HG03025 (cell line): ENCODE measurements around the gene ME2.
"Not testable (repeated sequence)": the region's sequence is repeated elsewhere in the genome, so short reads cannot be mapped to it uniquely, and the experiment has no call there.

ENCODE experiments used
- ATAC-seq: cut with Tn5 transposase; IDR thresholded peaks from one replicate; pipeline ENCODE4 v1.9.1; 2021; ENCODE audit warnings: mild to moderate bottlenecking, moderate library complexity; ENCODE audit not compliant: unreplicated experiment, low FRiP score

The ME2 gene

DNA sequence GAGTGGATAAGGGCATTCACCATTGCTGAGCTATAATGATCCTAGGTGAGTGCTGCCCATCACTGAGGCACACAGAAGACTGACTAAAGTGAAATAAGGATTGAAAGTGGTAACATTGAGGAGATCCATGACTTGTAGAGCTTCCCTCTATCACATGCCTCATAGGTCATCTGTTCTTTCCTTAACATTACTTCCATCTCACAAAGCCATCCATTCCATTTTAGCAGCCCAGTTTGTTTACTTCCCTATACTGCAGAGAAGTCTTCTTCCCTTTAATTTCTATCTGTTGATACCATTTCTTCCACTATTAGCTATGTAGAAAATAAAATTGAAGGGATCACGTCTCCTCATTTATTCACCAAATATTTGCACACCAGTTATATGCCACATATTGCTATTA lies 32.1 kb downstream of the ME2 start:
- no peak for ATAC-seq

DNA sequence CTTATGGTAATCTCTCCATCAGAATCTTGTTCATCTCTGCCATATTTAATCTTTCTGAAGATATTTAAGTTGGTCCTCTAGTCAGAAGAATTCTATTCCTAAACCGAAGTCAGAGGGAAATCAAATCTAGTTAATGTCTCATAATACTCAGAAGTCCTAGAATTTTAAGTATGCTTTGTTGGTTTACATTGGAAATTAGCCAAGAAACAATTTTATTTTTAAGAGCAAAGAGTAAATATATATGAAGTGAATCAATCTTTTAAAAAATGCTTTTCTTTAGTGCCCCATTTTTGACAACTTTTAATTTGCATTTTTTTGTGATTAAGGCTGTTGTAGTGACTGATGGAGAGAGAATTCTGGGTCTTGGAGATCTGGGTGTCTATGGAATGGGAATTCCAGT lies 38.1 kb downstream of the ME2 start:
- no peak for ATAC-seq

DNA sequence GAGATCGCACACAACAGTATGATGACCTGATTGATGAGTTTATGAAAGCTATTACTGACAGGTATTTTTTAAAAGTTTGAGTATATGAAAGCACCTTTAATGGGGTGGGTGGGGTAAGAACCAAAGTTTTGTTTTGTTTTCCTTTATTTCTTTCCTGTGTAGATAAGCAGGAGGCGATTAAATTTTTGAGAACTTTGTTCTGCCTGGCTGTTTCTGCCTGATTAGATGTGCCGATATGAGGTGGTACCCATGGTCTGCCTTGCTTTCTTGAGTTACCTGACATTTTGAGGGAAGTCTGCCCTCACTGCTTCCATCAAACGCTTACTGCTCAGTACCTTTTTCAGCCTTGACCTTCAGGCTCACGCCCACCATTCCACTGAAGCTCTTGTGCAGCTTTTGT lies 39.2 kb downstream of the ME2 start:
- ATAC-seq: no peak

DNA sequence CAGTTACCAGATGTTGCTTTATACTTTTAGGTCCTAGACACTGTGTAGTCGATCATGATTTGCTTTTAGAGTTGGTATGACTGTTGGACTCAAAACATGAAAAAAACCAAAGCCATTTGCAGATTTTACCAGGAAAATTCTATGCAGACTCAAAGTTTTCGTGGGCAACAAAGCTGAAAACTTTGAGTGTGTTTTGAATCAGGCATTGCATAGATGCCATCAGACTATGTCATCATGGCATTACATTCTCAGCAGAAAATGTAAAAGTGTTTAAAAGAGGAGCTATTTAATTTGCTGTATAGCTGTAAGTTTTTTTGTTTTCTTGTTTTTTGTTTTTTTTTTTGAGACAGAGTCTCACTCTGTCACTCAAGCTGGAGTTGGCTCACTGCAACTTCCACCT lies 45.5 kb downstream of the ME2 start:
- no peak for ATAC-seq

DNA sequence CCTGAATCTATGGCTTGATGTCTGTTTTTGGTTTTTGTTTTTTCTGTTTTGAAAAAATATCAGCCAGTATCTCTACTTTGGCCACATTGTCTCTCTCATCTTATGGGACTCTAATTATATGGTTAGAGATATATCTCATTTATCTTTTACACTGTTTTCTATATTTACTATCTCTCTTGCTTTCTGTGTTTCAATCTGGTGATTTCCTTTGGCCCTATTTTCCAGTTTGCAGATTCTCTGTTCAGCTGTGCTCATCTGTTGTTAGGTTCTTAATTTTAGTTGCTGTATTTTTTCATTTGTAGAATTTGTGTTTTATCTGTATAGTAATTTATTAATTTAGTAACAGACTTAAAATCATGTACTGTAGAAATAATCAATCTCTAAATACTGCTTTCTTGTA lies 47.6 kb downstream of the ME2 start:
- no peak for ATAC-seq

DNA sequence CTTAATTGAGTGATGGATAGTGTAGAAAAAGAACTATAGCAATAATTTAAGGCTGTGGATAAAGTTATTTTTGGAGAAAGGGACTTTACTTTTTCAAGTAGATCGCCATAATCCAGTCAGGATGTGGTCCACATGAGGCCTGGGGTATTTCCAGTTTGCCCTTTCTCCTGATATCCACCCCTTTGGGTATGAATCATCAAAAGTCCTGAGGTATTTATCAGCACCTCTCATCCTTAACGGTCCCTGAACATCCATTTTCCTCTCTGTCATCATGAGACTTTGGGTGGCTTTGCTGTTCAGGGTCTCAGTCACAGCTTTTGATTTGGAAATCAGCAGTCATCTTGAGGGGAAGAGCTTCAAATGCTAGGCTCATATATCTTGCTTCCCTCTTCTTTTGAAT lies 49.6 kb downstream of the ME2 start:
- ATAC-seq: no peak

DNA sequence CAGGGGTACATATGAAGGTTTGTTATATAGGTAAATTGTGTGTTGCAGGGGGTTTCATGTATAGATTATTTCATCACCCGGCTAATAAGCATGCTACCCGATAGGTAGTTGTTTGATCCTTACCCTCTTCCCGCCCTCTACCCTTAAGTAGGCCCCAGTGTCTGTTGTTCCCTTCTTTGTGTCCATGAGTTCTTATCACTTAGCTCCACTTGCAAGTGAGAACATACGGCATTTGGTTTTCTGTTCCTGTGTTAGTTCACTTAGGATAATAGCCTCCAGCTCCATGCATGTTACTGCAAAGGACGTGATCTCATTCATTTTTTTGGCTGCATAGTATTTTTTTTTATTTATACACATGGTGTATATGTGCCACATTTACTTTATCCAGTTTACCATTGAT lies 54.8 kb downstream of the ME2 start:
- no peak for ATAC-seq

DNA sequence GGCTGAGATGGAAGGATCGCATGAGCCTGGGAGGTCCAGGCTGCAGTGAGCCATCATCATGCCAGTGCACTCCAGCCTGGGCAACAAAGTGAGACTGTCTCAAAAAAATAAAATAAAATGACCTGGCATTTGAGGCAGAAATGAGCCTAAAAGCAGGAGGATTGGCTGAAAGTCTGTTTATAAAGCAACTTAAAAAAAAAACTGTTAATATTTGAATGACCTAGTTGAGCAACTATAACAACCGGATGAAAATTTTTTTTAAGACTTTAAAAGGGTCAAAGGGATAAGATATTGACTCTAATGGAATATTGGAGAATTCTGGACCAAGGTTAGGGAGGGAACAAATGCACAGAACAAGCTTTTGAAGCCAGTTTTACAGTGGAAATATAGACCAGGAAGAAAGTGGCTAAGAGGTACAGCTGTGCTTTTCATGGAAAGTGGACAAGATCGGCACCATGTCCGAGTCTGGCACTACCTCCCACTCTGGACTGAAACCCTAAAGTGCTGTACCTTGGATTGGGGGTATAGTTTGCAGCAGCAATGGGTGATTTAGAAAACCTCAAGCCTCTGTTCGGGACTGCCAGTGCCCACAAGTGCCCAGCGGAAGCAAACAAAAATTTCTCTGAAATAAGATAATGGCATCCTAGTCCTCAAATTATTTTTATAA lies 55.8 kb downstream of the ME2 start:
- no peak for ATAC-seq

DNA sequence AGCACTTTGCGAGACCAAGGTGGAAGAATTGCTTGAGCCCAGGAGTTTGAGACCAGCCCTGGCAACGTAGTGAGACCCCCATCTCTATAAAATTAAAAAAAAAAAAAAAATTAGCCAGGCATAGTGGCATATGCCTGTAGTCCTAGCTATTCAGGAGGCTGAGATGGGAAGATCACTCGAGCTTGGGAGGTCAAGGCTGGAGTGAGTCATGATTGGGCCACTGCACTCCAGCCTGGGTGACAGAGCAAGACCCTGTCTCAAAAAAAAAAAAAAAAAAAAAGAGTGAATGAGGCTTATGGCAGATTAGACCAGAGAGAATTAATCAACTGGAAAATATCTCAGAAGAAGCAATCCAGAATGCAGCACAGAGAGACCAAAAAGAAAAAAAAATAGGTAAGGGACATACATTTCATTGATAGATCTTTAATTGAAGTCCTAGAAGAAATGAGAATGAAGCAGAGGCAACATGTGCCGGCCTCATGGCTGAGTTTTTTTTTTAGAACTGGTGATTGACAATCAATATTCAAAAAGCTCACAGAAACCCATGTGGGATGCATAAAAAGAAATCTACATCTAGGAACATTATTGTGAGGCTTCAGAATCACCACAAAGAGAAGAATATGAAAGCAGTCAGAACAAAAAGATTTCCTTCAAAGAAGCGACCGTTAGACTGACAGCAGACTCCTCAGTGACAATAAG lies 56.7 kb downstream of the ME2 start:
- ATAC-seq: no peak

DNA sequence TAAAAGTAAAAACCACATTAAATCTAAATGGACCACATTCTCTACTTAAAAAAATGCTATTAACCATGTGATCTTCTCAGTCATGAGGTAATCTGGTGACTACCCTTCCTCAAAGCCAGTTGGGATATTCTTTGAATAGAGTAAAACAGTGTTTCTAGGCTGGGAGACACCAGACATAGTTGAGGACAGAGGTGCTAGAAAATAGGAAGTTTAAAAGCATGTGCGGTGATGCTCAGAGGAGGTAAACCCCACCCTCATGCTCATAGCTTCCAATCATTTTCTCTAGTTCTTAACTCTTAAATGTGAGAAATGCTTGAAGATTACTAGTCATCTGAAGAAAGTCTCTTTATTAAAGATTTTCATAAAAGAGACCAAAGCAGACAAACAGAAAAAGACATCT lies 58.3 kb downstream of the ME2 start:
- ATAC-seq: no peak

DNA sequence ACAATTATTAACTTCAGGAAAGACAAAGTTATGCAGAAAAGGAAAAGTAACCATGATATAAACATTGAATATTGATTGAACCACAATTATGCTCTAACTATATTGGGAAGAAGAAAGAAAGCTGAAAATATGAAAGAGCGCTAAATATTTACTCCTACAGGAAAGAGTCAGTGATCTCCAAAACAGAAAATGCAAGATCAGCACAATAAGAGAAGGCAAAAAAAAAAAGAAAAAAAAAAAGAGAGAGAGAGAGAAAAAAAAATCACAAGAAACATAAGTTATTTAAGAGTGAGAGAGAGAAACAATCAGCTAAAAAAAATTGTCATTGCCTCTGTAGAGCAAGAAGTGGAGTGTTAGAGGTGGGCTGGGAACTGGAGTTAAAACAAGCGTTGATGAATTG lies 60.0 kb downstream of the ME2 start:
- ATAC-seq: no peak

DNA sequence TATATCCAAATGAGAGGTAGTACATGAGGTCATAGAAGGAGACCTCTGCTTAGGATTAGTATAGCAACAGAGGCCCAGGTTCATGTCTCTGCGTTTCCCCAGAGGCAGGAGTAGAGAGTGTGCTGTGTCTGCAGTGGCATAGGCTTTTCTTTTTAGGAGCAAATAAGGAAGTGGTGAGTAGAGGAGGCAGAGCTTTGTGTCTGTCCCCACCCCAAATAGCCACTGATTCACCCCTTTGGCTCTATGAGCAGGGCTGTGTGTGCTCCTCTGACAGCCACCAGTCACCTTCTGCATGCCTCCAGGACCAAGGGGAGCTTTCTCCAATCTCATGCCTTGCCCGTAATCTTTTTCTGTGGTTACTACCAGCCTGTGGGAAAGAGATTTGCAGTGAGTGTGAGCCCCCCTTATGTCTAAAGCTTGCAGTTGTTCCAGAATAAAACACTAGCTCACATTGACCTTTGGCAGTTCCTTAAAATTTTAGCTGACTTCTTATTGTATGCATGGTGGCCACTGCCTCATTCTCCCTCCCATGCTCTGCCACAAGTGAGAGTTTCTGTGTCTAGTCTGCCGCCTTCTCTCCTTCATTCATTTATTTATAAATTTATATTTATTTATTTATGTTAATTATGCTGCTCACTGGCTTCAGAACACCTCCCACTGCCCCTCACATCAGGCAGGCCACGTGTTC lies 65.5 kb downstream of the ME2 start:
- ATAC-seq: no peak

DNA sequence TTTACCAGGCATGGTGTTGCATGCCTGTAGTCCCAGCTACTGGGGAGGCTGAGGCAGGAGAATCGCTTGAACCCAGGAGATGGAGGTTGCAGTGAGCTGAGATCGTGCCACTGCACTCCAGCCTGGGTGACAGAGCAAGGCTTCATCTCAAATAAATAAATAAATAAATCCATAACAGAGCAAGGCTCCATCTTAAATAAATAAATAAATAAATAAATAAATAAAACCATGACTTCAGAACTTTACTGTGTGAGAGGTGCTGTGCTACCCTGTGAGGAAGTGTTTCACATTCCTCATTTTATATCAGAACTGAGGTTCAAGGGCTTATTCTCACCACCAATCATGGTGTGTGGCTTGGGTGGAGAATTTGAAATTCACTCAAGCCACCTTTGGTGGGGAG lies 67.0 kb downstream of the ME2 start:
- not testable (repeated sequence) for ATAC-seq

DNA sequence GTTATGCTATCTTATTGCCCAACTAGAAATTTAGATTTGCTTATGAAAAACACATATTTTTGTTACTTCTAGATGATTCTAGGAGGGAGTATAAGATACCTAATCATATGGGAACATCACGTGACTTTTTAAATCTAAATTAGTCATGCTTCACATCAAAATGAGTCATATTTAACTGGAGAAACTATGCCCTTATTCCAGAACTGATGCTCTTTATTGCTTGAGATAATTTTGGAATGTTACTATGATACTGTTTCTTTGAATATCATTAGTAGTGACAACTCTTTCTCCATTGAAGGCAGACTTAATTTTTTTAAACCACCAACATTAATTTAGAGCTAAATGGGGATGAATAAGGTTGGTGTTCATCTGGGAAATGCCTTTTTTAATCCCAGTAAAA lies 69.0 kb downstream of the ME2 start:
- no peak for ATAC-seq

DNA sequence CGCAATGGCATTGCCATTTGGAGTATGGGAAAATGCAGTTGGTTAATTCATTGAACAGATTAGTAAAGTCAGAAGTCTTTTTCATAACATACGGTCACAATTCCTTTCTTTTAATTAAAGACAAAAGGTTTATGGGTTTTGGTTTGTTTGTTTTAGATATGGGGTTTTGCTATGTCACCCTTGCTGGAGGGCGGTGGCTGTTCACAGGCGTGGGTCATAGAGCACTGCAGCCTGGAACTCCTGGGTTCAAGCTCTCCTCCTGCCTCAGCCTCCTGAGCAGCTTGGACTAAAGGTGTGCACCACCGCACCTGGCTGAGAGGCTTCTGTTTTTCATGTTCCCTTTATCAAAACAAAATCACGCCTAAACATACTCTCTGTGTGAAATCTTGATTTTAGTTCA lies 70.3 kb downstream of the ME2 start:
- ATAC-seq: no peak

DNA sequence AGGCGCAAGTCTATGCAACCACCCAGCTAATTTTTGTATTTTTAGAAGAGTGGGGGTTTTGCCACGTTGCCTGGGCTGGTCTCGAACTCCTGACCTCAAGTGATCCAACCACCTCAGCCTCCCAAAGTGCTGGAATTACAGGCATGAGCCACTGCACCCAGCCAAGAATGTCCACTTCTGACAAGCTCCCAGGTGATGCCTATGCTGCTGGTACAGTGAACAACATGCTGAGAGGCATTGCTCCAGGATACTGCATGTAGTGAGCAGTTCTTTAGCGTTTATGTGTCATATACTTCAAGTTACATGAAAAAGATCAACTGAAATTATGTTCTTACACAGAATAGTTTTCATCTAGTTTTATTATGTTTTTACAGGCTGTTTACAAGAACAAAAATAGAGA lies 71.7 kb downstream of the ME2 start:
- ATAC-seq: no peak

DNA sequence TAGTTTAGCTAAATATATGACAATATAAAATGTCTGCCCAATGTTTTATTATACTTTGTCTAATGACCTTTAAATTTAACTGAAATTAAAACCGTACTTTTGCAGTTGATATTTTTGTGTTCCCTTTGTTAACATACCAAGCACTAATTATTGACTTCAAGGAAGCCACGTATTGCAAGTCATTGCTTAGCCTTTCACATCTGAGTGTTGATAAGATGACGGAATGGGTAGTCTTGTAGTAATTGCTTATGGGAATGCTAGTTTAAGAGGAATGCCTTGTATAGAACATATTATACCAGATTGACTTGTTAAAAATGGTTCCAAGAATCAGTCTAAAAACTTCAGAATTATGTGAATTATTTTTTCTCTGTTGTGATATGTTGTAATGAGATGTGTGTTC lies 74.9 kb downstream of the ME2 start:
- no peak for ATAC-seq

DNA sequence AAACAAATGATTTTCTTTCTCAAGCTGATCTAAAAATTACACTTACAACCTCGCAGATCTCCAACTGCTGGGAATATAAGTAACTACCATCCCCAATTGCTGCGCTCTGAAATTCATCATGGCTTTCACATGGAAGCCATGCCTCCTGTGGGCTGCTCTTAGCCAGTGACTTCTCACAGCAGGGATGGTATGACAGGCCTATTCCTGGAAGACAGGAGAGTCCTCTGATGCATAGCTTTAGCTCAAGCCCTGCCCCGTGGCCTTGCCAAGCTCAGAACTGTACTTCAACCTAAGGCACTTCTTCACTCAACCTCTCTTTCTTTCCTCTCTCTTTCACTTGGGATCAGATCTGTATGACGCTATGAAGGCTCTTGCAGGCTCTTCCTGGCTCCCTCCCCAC lies 76.3 kb downstream of the ME2 start:
- no peak for ATAC-seq

DNA sequence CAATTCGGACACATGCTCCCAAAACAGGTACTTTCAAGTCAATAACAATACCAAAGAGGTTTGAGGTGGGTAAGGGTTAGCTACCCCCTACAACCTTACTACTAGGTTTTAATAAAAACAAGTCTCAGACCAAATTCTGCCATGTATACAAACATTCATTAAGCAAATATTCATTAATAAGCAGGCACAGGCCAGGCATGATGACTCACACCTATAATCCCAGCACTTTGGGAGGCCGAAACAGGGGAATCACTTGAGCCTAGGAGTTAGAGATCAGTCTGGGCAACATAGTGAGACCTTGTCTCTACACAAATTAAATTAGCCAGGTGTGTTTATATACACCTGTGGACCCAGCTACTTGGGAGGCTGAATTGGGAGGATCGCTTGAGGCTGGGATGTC lies 77.2 kb downstream of the ME2 start:
- ATAC-seq: no peak

DNA sequence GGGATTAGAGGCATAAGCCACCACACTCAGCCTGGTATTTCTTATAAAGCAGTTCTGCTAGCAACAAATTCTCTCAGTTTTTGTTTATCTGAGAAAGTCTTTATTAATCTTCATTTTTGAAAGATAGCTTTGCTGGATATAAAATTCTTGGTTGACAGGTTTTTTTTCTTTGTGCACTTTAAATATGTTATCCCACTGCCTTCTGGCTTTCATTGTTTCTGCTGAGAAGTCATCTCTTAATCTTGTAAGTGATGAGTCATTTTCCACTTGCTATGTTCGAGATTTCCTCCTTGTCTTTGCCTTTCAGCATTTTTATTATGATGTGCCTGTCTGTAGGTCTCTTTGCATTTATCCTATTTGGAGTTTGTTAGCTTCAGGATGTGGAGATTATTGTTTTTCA lies 83.1 kb downstream of the ME2 start:
- no peak for ATAC-seq

DNA sequence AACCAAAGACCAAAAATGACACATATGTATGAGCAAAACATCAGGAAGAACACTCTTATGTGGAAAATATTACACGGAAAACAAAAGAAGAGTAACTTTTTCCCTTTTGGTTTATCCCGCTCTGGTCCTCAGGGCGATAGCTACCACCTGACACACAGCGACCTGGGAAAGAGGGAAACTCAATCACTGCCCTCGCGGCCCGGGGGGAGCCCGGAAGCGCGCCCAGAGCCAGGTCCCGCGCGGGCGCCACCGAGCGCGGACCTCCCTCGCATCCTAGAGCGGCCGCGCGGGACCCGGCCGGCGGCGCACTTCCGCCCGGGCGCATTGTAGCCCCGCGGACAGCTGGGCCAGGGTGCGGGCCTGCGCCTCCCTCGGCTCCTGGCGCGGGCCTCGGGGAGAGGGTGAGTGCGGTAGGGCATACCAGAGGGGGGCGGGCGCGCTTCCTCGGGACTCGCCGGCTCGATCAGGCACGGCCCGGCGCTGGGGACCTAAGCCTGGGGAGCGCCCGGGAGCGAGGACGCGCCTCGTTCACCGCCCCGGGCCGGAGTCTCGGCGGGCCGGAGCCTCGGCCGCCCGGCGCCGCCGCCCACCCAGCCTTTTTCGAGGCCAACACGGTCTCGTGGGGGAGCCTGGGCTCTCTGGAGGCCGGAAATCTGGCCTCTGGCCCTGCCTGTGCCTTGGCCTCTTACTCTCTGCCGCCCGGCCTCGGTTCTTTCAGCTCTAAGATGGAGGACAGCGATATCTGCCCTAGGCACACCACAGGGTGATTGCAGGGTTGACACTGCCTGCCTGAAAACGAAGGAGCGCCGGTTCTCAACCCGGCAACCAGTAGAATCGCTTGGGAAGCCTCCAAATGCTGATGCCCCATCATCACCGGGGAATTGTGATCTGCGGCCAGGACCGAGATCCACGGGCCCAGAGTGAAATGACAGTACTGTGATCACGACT lies 89.1 kb downstream of the ME2 start, which contains the start of gene ELAC1:
Gene ELAC1, plus strand, starts transcription at position 327 of the 948 bp plus-strand sequence. CDS start 6,365 bp downstream, outside the sequence.
- peak; percentile 97 for ATAC-seq
